GM20000 (cell line): Measurements from ENCODE around the gene TMEM87B.
"Not testable (repeated sequence)": the region's sequence is repeated elsewhere in the genome, so short reads cannot be mapped to it uniquely, and the experiment has no call there.

Source experiments
- DNase-seq: peaks from one replicate; pipeline ENCODE4 v3.0.0; 2012; ENCODE audit warnings: low spot score
- TF ChIP-seq, protein P1 (sequence below): IDR thresholded peaks from 2 replicates; pipeline ENCODE4 v1.5.1; 2012; ENCODE audit warnings: mild to moderate bottlenecking, control low read depth; ENCODE audit errors: extremely low read depth, missing control alignments

Gene TMEM87B

DNA sequence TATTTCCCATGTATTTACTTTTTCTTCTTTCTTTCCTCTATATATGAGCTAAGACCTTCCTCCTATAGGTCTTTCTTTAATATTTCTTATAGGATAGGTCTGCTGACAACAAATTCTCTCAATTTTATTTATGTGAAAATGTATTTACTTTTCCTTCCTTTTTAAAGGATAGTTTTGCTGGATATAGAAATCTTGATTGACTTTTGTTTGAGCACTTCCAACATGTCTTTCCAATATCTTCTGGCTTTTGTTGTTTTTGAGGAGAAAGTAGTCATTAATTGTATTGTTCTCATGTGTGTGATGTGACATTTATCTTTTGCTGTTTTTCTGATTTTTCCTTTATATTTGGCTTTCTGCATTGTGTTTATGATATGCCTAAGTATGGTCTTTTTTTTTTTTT is 54.2 kb downstream of the TMEM87B start:
- DNase-seq = no peak

DNA sequence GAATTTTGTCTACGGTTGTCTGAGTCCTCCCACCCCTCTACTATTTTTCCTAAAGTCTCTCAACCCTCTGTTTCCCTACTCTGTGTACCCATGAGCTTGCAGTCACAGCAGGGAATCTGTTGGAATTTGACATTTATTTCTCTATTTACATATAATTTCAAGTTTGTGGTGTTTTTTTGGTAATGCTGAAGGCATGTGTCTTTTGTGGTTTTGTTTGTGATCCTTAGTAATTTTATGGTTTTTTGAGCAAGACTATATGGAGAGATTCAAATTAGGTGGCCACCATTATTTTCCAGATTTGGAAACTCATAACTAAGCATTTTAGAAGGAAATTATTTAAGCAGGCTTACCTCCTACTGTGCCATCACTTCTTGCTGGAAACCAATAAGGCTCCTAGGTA is 55.9 kb downstream of the TMEM87B start:
- TF ChIP-seq, protein P1, sequence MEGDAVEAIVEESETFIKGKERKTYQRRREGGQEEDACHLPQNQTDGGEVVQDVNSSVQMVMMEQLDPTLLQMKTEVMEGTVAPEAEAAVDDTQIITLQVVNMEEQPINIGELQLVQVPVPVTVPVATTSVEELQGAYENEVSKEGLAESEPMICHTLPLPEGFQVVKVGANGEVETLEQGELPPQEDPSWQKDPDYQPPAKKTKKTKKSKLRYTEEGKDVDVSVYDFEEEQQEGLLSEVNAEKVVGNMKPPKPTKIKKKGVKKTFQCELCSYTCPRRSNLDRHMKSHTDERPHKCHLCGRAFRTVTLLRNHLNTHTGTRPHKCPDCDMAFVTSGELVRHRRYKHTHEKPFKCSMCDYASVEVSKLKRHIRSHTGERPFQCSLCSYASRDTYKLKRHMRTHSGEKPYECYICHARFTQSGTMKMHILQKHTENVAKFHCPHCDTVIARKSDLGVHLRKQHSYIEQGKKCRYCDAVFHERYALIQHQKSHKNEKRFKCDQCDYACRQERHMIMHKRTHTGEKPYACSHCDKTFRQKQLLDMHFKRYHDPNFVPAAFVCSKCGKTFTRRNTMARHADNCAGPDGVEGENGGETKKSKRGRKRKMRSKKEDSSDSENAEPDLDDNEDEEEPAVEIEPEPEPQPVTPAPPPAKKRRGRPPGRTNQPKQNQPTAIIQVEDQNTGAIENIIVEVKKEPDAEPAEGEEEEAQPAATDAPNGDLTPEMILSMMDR = no peak
- no peak for DNase-seq

More for the DNA sequence above, 54.2 kb downstream of the TMEM87B start:
- TF ChIP-seq, protein P1 = no peak

DNA sequence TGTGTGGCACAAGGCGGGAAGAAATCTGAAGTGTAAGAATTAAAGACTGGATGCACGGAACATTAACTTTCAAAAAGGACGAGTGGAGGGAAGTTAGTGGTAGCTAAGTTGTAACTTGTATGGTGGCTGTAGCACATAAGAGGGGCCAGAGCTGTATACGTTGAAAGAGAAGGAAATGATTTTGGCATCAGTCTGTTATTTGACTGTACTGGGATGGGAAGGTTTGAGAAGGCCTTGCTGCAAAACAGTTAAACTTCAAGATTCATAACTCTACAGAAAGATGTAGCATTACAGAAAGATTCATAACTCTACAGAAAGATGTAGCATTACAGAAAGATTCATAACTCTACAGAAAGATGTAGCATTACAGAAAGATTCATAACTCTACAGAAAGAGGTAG is 58.3 kb downstream of the TMEM87B start:
- DNase-seq = not testable (repeated sequence)

DNA sequence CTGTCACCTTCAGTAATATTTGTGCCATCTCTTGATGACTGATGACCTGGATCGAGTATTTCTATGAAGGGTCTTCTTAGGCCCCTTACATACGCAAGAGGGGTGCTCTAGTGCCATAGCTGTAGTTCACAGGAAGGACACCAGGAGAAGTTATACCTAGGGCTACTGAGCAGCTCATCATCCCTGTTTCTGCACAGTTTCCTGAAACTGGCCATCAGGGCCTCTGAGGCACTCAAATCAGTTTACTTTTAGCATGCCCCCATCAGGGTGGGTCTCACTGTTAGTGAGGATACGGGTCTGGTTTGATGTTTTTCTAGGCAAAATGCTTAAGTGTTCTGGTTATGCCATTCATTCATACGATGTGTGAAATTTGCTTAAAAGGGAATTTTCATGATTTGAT is 63.1 kb downstream of the TMEM87B start:
- TF ChIP-seq, protein P1 = no peak
- DNase-seq = no peak

DNA sequence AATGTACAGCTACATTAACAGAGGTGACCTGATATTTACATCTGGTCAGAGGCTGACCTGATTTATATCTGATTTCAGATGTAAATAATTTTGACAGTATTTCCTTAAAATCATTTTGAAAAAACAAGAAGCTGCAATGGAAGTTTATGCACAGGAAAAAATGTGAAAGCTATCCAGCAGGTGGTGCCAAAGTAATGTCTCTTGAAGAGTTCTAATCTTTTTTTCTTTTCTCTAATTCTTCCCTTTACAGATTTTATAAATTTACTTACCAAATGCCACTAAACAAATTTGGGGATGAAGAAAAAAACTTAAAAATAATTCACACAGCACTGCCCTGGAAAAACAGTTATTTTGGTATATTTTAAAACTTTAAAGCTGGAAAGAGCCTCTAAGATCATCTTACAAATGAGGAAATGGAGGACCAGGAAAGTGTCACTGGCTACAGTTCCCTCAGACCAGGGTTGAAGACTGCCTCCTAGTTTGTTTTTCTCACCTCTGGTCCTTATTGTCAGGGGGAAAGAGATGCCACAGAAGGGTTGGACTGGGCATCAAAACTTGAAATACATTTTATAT is 66.7 kb downstream of the TMEM87B start:
- DNase-seq = peak; percentile 19
- TF ChIP-seq, protein P1 = peak; percentile 36

DNA sequence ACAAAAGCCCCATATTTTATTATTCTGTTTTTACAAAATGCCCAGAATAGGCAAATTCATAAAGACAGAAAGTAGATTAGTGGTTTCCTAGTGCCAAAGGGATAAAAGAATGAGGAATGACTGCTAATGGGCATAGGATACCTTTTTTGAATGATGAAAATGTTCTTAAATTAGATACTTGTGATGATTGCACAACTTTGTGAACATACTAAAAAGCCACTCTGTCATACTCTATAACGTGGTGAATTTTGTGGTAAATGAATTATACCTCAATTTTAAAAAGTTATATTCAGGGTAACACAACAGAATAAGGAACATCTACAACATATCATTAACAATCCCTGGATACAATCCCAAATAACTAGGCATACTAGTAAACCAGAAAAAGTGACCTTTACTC is 74.0 kb downstream of the TMEM87B start:
- no peak for DNase-seq
- TF ChIP-seq, protein P1 = no peak

DNA sequence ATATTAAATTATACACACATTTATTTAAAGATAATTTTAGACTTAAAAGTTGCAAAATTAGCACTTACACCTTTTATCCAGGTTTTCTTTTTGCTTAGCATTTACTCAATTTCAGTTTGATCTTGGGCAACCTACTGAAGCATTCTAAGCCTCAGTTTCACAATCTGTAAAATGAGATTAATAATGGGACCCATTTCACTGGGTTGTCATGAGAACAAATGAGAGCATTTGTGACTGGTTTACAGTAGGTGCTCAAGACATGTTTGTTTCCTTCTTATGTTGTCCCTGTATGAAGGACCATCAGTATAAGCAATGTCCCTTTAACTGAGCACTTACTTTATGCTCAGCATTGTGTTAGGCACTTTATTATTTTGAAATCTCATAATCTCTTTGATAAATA is 78.3 kb downstream of the TMEM87B start:
- TF ChIP-seq, protein P1 = no peak
- DNase-seq = no peak

DNA sequence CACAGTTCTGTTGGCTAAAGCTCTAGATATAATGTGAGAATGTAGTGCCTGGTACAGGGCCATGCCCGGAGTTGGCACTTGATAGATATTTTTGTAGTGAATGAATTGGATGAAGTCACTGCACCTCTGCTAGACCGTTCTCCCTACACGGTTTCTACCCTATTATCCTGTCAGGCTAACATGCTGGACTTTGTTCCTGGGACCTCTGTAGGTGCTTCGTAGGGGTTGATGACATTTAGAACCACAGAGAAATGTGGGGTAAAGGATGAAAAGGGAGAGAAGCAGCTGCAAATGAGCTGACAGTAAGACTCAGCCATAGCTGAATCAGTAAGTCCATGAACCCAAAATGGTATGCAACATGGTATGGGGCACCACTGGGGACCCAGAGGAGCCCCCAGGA is 79.1 kb downstream of the TMEM87B start:
- TF ChIP-seq, protein P1 = no peak
- no peak for DNase-seq
